SIG-M5 treated with dmso at 0.1 percent for 504 hours (cell line): ENCODE results near the gene TBC1D22A.

Experiments used
- DNase-seq: peaks from one replicate; lab custom pipeline; 2025; ENCODE audit not compliant: unreplicated experiment; lab: John Stamatoyannopoulos, UW

The TBC1D22A gene

DNA sequence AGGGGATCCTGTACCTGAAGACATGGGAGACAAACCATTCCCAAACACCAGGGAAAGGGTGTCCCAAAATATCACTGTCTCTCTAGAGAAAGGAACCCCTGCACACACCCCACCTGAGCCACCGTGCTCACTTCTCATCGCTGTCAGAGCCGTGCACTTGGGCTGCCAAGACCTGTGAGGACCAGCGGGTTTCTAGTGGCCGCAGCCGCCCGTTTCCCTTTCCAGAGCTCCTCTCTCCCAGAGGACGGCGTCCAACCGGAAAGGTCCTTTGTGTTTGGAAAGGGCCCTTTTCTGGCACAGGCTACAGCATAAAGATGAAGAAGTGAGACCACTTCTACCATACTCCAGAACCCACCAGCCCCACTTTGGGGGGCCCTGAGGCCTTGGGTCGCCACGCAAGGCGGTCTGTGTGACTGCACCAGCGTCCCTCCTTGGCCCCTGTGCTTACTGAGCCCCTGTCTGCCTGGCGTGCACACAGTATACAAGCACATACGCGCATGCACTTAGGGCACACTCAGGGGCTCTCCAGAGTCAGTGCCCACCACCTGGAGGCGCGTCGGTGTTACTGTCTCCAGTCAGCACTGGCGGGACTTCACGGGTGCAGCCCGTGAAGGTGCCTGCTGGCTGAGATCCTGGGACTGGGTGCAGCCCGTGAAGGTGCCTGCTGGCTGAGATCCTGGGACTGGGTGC lies 381.8 kb downstream of the TBC1D22A start:
- no peak for DNase-seq

GRCh38 chr22:47144791-47145425 lies 382.5 kb downstream of the TBC1D22A start:
- DNase-seq: no peak

- DNase-seq: no peak
These were observed 383.4 kb downstream of the TBC1D22A start for GRCh38 chr22:47145883-47146282.

- no peak for DNase-seq
These were observed 383.9 kb downstream of the TBC1D22A start for GRCh38 chr22:47146391-47146790.

DNA sequence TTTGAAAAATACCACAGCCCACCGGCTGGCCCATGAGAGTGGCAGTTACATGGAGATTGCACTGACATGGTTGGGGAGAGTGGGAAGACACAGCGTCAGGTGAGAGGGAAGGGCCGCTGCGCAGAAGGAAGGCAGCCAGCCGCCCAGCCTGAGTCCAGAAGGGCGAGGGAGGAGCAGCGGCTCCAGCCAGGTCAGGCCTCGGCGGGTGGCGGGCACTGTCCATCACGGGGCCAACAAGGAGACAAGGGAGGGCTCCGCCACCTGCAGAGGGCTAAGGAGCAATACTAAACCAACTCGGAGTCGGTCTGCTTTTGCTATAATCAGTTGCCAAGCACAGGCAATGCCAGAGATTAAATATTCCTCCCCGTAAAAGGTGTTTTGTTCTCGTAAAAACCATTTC lies 384.5 kb downstream of the TBC1D22A start:
- DNase-seq: no peak

DNA sequence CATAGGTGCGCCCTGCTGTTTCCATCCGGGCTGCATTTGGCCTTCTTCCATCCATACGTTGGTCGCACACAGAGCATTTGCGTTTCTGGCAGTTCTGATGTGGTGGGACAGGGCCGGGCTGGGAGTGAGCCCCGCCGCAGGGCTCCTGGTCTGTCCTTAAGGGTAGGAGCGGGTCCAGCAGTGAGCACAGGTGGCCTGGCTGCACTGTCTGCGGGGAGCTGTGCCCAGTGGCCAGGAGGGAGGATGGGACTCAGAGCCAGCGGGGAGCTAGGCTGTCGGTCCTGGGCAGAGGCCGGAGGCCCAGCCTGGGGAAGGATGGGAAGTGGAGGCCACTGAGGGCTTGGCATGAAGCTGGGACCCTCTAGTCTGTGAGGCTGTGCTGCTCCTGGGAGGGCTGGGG lies 385.1 kb downstream of the TBC1D22A start:
- no peak for DNase-seq

DNA sequence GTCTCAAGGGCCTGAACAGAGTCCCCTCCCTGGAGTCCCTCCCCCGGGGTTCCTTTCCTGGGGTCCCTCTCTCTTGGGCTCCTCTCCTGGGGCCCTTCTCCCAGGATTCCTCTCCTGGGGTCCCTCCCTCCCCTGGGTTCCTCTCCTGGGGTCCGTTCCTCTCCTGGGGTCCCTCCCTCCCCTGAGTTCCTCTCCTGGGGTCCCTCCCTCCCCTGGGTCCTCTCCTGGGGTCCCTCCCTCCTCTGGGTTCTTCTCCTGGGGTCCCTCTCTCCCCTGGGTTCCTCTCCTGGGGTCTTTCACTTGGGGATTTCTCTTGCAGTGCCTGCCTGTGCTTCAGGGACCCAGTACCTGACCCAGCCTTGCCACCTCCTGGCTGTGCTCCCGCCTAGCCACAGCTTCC lies 386.1 kb downstream of the TBC1D22A start:
- DNase-seq: no peak

GRCh38 chr22:47148956-47149728 lies 386.7 kb downstream of the TBC1D22A start:
- no peak for DNase-seq

- DNase-seq: no peak
These were observed 387.5 kb downstream of the TBC1D22A start for GRCh38 chr22:47149976-47150375.

- DNase-seq: no peak
These were observed 388.0 kb downstream of the TBC1D22A start for GRCh38 chr22:47150426-47150825.

- no peak for DNase-seq
These were observed 388.6 kb downstream of the TBC1D22A start for GRCh38 chr22:47151064-47151463.

DNA sequence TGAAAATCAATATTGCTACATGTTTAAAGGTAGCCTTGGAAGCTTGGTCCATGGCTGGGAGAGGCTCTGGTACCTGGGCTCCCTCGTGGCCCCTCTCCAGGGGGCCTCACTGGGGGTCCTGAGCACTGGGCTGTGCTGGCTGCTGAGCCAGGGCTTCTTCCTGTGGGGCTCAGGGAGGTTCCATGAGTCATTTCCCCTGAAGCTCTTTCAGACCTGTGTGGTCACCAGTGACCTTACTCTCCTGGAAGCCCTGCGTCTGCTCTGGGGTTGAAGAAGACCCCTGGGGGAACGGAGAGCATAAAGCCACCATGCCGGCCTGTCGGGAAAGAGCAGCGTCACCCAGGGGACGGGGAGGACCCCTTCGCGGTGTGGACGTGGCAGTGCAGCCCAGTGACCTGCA lies 389.0 kb downstream of the TBC1D22A start:
- DNase-seq: no peak

DNA sequence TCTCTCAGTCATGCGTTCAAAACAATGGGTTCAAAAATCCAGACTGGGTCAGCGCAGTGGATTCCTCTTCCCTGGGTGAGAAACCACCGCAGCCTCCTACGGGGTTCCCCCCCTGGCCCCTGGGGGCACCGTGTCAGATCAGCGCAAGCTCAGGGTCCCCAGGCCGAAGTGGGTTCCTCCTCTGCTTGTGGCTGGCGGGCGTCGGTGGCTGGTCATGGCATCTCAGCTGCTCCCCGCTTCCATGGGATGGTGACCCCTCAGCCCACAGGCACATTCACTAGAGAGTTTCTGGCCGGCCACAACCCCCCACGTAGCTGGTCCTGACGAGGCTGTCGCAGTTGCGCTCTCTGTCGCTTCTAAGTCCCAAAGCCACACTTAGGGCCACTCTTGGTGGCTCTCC lies 389.8 kb downstream of the TBC1D22A start:
- DNase-seq: no peak

GRCh38 chr22:47152938-47153337 lies 390.5 kb downstream of the TBC1D22A start:
- no peak for DNase-seq

GRCh38 chr22:47153854-47154525 lies 391.5 kb downstream of the TBC1D22A start:
- no peak for DNase-seq

DNA sequence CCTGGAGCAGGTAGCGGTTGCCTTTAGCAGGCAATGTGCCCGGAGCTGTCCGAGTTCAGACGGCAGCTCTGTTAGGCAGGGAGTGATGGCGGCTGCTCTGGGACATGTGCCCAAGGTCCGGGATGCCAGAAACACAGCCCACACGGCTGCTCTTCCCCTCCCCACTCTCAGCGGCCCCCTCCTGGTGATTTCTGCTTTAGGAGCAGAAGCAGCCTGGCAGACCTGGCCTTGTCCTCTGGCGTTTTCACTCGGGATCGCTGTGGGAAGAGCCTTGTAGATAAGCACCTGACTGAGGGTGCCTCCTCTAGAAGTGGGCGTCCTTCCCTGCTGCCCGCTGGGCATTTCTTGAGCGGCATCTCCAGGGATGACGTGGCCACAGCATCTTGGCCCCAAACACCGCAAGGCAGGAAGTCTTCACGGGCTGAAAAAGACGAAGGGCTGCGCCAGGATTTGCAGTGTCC lies 392.2 kb downstream of the TBC1D22A start:
- no peak for DNase-seq

GRCh38 chr22:47155131-47155885 lies 392.9 kb downstream of the TBC1D22A start:
- no peak for DNase-seq

GRCh38 chr22:47155912-47156311 lies 393.5 kb downstream of the TBC1D22A start:
- no peak for DNase-seq

DNA sequence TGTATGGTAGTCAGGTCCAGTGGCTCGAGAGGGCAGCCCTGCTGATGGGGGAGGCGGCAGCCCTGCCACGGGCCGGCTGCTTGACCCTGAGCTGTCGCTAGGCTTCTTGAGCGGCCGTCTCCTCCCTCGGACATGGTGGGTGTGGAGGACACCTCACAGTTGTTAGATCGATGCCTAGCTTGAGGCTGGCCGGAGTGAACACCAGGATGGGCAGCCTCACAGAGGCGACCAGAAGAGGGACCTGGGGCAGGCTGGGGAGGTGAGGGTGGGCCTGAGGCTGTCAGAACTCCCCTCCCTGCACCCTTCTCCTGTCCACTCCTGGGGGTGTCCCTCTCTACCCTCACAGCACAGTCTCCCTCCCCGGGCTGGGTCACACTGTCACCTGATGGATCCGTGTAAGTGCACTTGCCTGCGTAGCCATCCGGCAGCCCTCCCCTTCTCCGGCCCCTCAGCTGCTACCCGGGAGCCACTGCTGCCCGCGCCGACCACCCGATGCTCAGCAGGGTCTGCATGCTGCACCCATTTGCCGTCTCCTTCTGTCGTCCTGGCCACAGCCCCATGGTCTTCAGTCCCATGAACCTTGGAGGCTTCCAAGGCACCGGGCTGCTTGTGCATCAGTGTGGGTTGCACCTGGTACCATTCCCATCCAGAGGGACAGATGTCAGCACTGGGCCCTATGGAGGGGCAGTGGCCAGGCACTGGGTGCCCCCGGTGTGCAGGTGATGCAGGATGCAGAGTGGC lies 394.1 kb downstream of the TBC1D22A start:
- no peak for DNase-seq

- no peak for DNase-seq
These were observed 394.6 kb downstream of the TBC1D22A start for GRCh38 chr22:47157093-47157420.
